ENCODE data around the gene CXCL11. TPM values are rescaled to one million over a fixed set of nuclear protein-coding genes. Genes with fewer than 3 reads are reported as not detected.

CXCL11 gene
- total RNA-seq, 2 donors from 2014 or later: 0.19 TPM; not detected in 1

Other genes with a start within 250 kb of the CXCL11 start
- gene PPEF2, start 133.6 kb downstream of the CXCL11 start, total RNA-seq: not detected
- 10 to 100 TPM; 22.4 to 31.6 TPM for gene NAAA, start 95.1 kb downstream of the CXCL11 start, total RNA-seq
- gene SDAD1, start 45.1 kb downstream of the CXCL11 start, total RNA-seq: 10 to 100 TPM; 42.4 to 46.4 TPM
- gene CXCL9, start 28.6 kb downstream of the CXCL11 start, total RNA-seq: 1 to 10 TPM in 1 of 2 donors, under 1 TPM in 1; 0.94 to 2.7 TPM
- gene CXCL10, start 12.6 kb downstream of the CXCL11 start, total RNA-seq: 1 to 10 TPM in 1 of 2 donors, under 1 TPM in 1; 0.62 to 2.9 TPM
- not detected for gene ART3, start 38.6 kb upstream of the CXCL11 start, total RNA-seq
- 10 to 100 TPM; 51.3 to 51.9 TPM for gene NUP54, start 112.3 kb upstream of the CXCL11 start, total RNA-seq
- 1 to 10 TPM; 5.1 to 8.1 TPM for gene SCARB2, start 177.8 kb upstream of the CXCL11 start, total RNA-seq
- gene FAM47E, start 215.7 kb upstream of the CXCL11 start, total RNA-seq: not detected

Measured in activated T-cell treated with anti-CD3 and anti-CD28 coated beads, Interleukin-2, amount 50 U/mL, for 72 hours (primary cell).